HEK293 (cell line): Measurements from ENCODE around the gene UBE2G2.
A peak's percentile ranks its signal among the peaks of the same experiment; 100 is the strongest.

Experiments used
- KLF16 ChIP-seq: fragments of 450-650 bp; formaldehyde crosslinking; IDR thresholded peaks from 2 replicates; pipeline ENCODE4 v1.5.1; 2017; ENCODE audit warnings: missing biosample characterization, missing genetic modification characterization
- KLF9 ChIP-seq: fragments of 450-650 bp; formaldehyde crosslinking; IDR thresholded peaks from 2 replicates; pipeline ENCODE4 v1.5.1; 2016; ENCODE audit warnings: missing biosample characterization, missing genetic modification characterization, low read depth
- SCRT1 ChIP-seq: fragments of 450-650 bp; formaldehyde crosslinking; IDR thresholded peaks from 2 replicates; pipeline ENCODE4 v1.5.1; 2016; ENCODE audit warnings: missing biosample characterization, missing genetic modification characterization, borderline replicate concordance
- SCRT2 ChIP-seq: fragments of 450-650 bp; formaldehyde crosslinking; IDR thresholded peaks from 2 replicates; pipeline ENCODE4 v1.5.1; 2016; ENCODE audit warnings: missing biosample characterization, missing genetic modification characterization
- ZBTB48 ChIP-seq: fragments of 450-650 bp; formaldehyde crosslinking; IDR thresholded peaks from 2 replicates; pipeline ENCODE4 v1.5.1; 2016; ENCODE audit warnings: missing biosample characterization, missing genetic modification characterization
- ZFP3 ChIP-seq: fragments of 450-650 bp; formaldehyde crosslinking; IDR thresholded peaks from 2 replicates; pipeline ENCODE4 v1.5.1; 2016; ENCODE audit warnings: low read depth, missing biosample characterization, missing genetic modification characterization
- ZNF221 ChIP-seq: fragments of 450-650 bp; formaldehyde crosslinking; IDR thresholded peaks from 2 replicates; pipeline ENCODE4 v1.5.1; 2017; ENCODE audit warnings: missing biosample characterization, missing genetic modification characterization, borderline replicate concordance
- ZNF24 ChIP-seq: fragments of 450-650 bp; formaldehyde crosslinking; IDR thresholded peaks from 2 replicates; pipeline ENCODE4 v1.5.1; 2016; ENCODE audit warnings: missing biosample characterization, missing genetic modification characterization
- ZNF350 ChIP-seq: fragments of 450-650 bp; formaldehyde crosslinking; IDR thresholded peaks from 2 replicates; pipeline ENCODE4 v1.5.0; 2017; ENCODE audit warnings: missing biosample characterization, mild to moderate bottlenecking, missing genetic modification characterization
- ZNF354C ChIP-seq: fragments of 450-650 bp; formaldehyde crosslinking; IDR thresholded peaks from 2 replicates; pipeline ENCODE4 v1.5.1; 2016; ENCODE audit warnings: missing biosample characterization, missing genetic modification characterization, low read depth, borderline replicate concordance
- ZNF501 ChIP-seq: fragments of 450-650 bp; formaldehyde crosslinking; IDR thresholded peaks from 2 replicates; pipeline ENCODE4 v1.5.1; 2016; ENCODE audit warnings: missing biosample characterization, missing genetic modification characterization
- ZNF510 ChIP-seq: fragments of 450-650 bp; formaldehyde crosslinking; IDR thresholded peaks from 2 replicates; pipeline ENCODE4 v1.5.1; 2018; ENCODE audit warnings: mild to moderate bottlenecking, missing genetic modification characterization, missing biosample characterization; ENCODE audit not compliant: insufficient replicate concordance
- ZNF530 ChIP-seq: fragments of 450-650 bp; formaldehyde crosslinking; IDR thresholded peaks from 2 replicates; pipeline ENCODE4 v1.5.1; 2016; ENCODE audit warnings: low read depth, missing biosample characterization, missing genetic modification characterization
- ZNF600 ChIP-seq: fragments of 450-650 bp; formaldehyde crosslinking; IDR thresholded peaks from 2 replicates; pipeline ENCODE4 v1.5.1; 2016; ENCODE audit warnings: missing biosample characterization, missing genetic modification characterization
- ZNF670 ChIP-seq: fragments of 450-650 bp; formaldehyde crosslinking; IDR thresholded peaks from 2 replicates; pipeline ENCODE4 v1.5.1; 2016; ENCODE audit warnings: missing biosample characterization, missing genetic modification characterization, low read depth
- ZNF747 ChIP-seq: fragments of 450-650 bp; formaldehyde crosslinking; IDR thresholded peaks from 2 replicates; pipeline ENCODE4 v1.5.1; 2016; ENCODE audit warnings: missing biosample characterization, missing genetic modification characterization
- ZXDB ChIP-seq: fragments of 450-650 bp; formaldehyde crosslinking; IDR thresholded peaks from 2 replicates; pipeline ENCODE4 v1.5.1; 2016; ENCODE audit warnings: missing biosample characterization, missing genetic modification characterization
- TF ChIP-seq, protein P1 (sequence below): fragments of 450-650 bp; formaldehyde crosslinking; IDR thresholded peaks from 2 replicates; pipeline ENCODE4 v1.5.1; 2016; ENCODE audit warnings: missing biosample characterization, missing genetic modification characterization
- TF ChIP-seq, protein P2 (sequence below): fragments of 450-650 bp; formaldehyde crosslinking; IDR thresholded peaks from 2 replicates; pipeline ENCODE4 v1.5.1; 2016; ENCODE audit warnings: missing biosample characterization, missing genetic modification characterization
- TF ChIP-seq, protein P3 (sequence below): fragments of 450-650 bp; formaldehyde crosslinking; optimal IDR thresholded peaks from 2 replicates; pipeline ENCODE3; 2016; ENCODE audit warnings: missing biosample characterization, mild to moderate bottlenecking, missing genetic modification characterization
- TF ChIP-seq, protein P4 (sequence below): fragments of 450-650 bp; formaldehyde crosslinking; IDR thresholded peaks from 2 replicates; pipeline ENCODE4 v1.5.1; 2016; ENCODE audit warnings: missing biosample characterization, missing genetic modification characterization
- TF ChIP-seq, protein P5 (sequence below): fragments of 450-650 bp; formaldehyde crosslinking; IDR thresholded peaks from 2 replicates; pipeline ENCODE4 v1.5.1; 2017; ENCODE audit warnings: missing biosample characterization, missing genetic modification characterization

Gene UBE2G2

DNA sequence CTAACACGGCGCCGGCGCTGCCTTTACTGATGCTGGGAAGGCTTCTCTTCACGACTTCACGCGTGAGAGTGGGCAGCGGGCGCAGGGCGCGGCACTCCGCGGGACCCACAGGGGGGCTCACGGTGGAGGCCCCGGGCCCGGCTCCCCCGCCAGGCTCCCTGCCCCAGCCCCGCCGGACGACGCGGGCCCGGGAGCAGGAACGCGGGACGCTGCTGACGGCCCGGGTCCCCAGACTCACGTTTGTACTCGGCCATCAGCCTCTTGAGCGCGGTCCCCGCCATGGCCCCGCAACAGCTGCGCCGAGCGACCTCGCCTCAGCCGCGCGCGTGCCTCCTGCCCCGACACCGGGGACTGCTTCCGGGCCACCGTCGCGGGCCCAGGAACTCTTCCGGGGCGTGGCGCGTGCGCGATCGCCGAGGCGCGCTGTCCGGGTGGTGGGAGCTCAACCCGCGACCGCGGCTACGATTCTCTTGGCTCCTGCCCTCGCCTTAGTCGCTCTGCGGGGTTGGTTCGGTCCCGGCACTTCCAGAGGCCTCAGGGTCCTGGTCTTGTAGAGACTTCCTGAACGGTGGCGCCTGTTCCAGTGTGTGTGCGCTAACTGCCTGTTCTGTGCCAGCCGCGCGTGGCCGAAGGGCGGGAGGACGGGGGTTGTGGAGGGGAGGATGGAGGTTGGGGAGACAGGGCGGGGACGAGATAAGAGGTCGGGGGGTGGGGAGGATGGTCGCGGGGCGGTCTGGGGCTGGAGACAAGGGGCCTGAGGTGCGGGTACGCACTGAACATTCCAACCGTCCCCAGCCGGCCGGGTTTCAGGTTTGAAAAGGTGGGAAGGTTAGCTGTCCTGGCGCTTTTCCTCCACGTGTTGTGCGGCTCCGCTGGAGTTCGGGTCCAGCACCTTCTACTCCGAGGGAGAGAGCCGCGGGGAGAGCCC lies at the start of gene UBE2G2 (continued):
- TF ChIP-seq, protein P1, sequence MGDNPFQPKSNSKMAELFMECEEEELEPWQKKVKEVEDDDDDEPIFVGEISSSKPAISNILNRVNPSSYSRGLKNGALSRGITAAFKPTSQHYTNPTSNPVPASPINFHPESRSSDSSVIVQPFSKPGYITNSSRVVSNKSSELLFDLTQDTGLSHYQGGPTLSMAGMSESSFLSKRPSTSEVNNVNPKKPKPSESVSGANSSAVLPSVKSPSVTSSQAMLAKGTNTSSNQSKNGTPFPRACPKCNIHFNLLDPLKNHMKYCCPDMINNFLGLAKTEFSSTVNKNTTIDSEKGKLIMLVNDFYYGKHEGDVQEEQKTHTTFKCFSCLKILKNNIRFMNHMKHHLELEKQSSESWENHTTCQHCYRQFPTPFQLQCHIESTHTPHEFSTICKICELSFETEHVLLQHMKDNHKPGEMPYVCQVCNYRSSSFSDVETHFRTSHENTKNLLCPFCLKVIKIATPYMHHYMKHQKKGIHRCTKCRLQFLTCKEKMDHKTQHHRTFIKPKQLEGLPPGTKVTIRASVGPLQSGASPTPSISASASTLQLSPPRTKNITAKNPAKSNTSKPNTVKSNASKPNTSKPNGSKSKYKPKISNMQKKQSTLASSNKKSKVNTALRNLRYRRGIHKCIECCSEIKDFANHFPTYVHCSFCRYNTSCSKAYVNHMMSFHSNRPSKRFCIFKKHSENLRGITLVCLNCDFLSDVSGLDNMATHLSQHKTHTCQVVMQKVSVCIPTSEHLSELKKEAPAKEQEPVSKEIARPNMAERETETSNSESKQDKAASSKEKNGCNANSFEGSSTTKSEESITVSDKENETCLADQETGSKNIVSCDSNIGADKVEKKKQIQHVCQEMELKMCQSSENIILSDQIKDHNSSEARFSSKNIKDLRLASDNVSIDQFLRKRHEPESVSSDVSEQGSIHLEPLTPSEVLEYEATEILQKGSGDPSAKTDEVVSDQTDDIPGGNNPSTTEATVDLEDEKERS: no peak
- TF ChIP-seq ZNF501 (tag by site-specific recombination) (no peak), ZNF530 (tag by site-specific recombination) (no peak), ZNF24 (tag by site-specific recombination) (no peak), ZFP3 (no peak), KLF9 (peak; percentile 23; the same call in 1 of the 2 replicates), SCRT2 (peak; percentile 90), SCRT1 (no peak), ZNF510 (tag by site-specific recombination) (no peak), ZNF670 (tag by site-specific recombination) (no peak), ZBTB48 (tag by site-specific recombination) (no peak), ZXDB (tag by site-specific recombination) (peak; percentile 33), ZNF600 (tag by site-specific recombination) (peak; percentile 71; the same call in 1 of the 2 replicates), KLF16 (tag by site-specific recombination) (no peak), ZNF221 (tag by site-specific recombination) (no peak), ZNF747 (tag by site-specific recombination) (no peak), ZNF350 (no peak), ZNF354C (tag by site-specific recombination) (no peak)
- TF ChIP-seq, protein P2, sequence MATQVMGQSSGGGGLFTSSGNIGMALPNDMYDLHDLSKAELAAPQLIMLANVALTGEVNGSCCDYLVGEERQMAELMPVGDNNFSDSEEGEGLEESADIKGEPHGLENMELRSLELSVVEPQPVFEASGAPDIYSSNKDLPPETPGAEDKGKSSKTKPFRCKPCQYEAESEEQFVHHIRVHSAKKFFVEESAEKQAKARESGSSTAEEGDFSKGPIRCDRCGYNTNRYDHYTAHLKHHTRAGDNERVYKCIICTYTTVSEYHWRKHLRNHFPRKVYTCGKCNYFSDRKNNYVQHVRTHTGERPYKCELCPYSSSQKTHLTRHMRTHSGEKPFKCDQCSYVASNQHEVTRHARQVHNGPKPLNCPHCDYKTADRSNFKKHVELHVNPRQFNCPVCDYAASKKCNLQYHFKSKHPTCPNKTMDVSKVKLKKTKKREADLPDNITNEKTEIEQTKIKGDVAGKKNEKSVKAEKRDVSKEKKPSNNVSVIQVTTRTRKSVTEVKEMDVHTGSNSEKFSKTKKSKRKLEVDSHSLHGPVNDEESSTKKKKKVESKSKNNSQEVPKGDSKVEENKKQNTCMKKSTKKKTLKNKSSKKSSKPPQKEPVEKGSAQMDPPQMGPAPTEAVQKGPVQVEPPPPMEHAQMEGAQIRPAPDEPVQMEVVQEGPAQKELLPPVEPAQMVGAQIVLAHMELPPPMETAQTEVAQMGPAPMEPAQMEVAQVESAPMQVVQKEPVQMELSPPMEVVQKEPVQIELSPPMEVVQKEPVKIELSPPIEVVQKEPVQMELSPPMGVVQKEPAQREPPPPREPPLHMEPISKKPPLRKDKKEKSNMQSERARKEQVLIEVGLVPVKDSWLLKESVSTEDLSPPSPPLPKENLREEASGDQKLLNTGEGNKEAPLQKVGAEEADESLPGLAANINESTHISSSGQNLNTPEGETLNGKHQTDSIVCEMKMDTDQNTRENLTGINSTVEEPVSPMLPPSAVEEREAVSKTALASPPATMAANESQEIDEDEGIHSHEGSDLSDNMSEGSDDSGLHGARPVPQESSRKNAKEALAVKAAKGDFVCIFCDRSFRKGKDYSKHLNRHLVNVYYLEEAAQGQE (tag by site-specific recombination): peak; percentile 70
- TF ChIP-seq, protein P3, sequence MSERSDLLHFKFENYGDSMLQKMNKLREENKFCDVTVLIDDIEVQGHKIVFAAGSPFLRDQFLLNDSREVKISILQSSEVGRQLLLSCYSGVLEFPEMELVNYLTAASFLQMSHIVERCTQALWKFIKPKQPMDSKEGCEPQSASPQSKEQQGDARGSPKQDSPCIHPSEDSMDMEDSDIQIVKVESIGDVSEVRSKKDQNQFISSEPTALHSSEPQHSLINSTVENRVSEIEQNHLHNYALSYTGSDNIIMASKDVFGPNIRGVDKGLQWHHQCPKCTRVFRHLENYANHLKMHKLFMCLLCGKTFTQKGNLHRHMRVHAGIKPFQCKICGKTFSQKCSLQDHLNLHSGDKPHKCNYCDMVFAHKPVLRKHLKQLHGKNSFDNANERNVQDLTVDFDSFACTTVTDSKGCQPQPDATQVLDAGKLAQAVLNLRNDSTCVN (tag by site-specific recombination): peak; percentile 100
- TF ChIP-seq, protein P4, sequence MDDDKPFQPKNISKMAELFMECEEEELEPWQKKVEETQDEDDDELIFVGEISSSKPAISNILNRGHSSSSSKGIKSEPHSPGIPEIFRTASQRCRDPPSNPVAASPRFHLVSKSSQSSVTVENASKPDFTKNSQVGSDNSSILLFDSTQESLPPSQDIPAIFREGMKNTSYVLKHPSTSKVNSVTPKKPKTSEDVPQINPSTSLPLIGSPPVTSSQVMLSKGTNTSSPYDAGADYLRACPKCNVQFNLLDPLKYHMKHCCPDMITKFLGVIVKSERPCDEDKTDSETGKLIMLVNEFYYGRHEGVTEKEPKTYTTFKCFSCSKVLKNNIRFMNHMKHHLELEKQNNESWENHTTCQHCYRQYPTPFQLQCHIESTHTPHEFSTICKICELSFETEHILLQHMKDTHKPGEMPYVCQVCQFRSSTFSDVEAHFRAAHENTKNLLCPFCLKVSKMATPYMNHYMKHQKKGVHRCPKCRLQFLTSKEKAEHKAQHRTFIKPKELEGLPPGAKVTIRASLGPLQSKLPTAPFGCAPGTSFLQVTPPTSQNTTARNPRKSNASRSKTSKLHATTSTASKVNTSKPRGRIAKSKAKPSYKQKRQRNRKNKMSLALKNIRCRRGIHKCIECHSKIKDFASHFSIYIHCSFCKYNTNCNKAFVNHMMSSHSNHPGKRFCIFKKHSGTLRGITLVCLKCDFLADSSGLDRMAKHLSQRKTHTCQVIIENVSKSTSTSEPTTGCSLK (tag by site-specific recombination): no peak
- TF ChIP-seq, protein P5, sequence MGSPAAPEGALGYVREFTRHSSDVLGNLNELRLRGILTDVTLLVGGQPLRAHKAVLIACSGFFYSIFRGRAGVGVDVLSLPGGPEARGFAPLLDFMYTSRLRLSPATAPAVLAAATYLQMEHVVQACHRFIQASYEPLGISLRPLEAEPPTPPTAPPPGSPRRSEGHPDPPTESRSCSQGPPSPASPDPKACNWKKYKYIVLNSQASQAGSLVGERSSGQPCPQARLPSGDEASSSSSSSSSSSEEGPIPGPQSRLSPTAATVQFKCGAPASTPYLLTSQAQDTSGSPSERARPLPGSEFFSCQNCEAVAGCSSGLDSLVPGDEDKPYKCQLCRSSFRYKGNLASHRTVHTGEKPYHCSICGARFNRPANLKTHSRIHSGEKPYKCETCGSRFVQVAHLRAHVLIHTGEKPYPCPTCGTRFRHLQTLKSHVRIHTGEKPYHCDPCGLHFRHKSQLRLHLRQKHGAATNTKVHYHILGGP (tag by site-specific recombination): no peak
- TF ChIP-seq, all 188 proteins: peak for 43
